ENCODE results near the gene ATP8A2.

The ATP8A2 gene

GRCh38 chr13:26034018-26034417 is 662.2 kb downstream of the ATP8A2 start:
- Histone ChIP-seq H3K27me3 (ENCODE audit: control insufficient read depth, insufficient read depth, low read length) (no peaks in the 10 kb centered on the region), H3K36me3 (ENCODE audit: control insufficient read depth, insufficient read depth, low read length) (no peaks in the 10 kb centered on the region), H3K4me1 (ENCODE audit: control insufficient read depth, insufficient read depth, low read length) (no peaks in the 10 kb centered on the region), H3K4me3 (ENCODE audit: low read depth, low read length) (no peak overlapping the region), H3K27ac (ENCODE audit: low read depth, low read length) (no peak overlapping the region), H3K9ac (ENCODE audit: low read depth, low read length) (no peak overlapping the region), H3K9me3 (ENCODE audit: control insufficient read depth, insufficient read depth, low read length) (no peaks in the 10 kb centered on the region)

GRCh38 chr13:26036383-26036782 is 664.6 kb downstream of the ATP8A2 start:
- H3K4me1 ChIP-seq (ENCODE audit: control insufficient read depth, insufficient read depth, low read length) = no peaks in the 10 kb centered on the region
- no peak overlapping the region for H3K9ac ChIP-seq (ENCODE audit: low read depth, low read length)
- H3K36me3 ChIP-seq (ENCODE audit: control insufficient read depth, insufficient read depth, low read length) = no peaks in the 10 kb centered on the region
- H3K9me3 ChIP-seq (ENCODE audit: control insufficient read depth, insufficient read depth, low read length) = no peaks in the 10 kb centered on the region
- H3K27me3 ChIP-seq (ENCODE audit: control insufficient read depth, insufficient read depth, low read length) = no peaks in the 10 kb centered on the region
- no peak overlapping the region for H3K27ac ChIP-seq (ENCODE audit: low read depth, low read length)
- no peak overlapping the region for H3K4me3 ChIP-seq (ENCODE audit: low read depth, low read length)

GRCh38 chr13:26037302-26037701 is 665.5 kb downstream of the ATP8A2 start:
- H3K27me3 ChIP-seq (ENCODE audit: control insufficient read depth, insufficient read depth, low read length) = no peaks in the 10 kb centered on the region
- no peak overlapping the region for H3K9ac ChIP-seq (ENCODE audit: low read depth, low read length)
- no peaks in the 10 kb centered on the region for H3K9me3 ChIP-seq (ENCODE audit: control insufficient read depth, insufficient read depth, low read length)
- H3K27ac ChIP-seq (ENCODE audit: low read depth, low read length) = no peak overlapping the region
- no peak overlapping the region for H3K4me3 ChIP-seq (ENCODE audit: low read depth, low read length)
- H3K36me3 ChIP-seq (ENCODE audit: control insufficient read depth, insufficient read depth, low read length) = no peaks in the 10 kb centered on the region
- no peaks in the 10 kb centered on the region for H3K4me1 ChIP-seq (ENCODE audit: control insufficient read depth, insufficient read depth, low read length)

- no peak overlapping the region for H3K27ac ChIP-seq (ENCODE audit: low read depth, low read length)
- H3K27me3 ChIP-seq (ENCODE audit: control insufficient read depth, insufficient read depth, low read length) = no peaks in the 10 kb centered on the region
- no peak overlapping the region for H3K4me3 ChIP-seq (ENCODE audit: low read depth, low read length)
- no peaks in the 10 kb centered on the region for H3K4me1 ChIP-seq (ENCODE audit: control insufficient read depth, insufficient read depth, low read length)
- no peak overlapping the region for H3K9ac ChIP-seq (ENCODE audit: low read depth, low read length)
- no peaks in the 10 kb centered on the region for H3K36me3 ChIP-seq (ENCODE audit: control insufficient read depth, insufficient read depth, low read length)
- no peaks in the 10 kb centered on the region for H3K9me3 ChIP-seq (ENCODE audit: control insufficient read depth, insufficient read depth, low read length)
These were observed 667.2 kb downstream of the ATP8A2 start for GRCh38 chr13:26038931-26039475.

- no peak overlapping the region for H3K4me3 ChIP-seq (ENCODE audit: low read depth, low read length)
- no peaks in the 10 kb centered on the region for H3K4me1 ChIP-seq (ENCODE audit: control insufficient read depth, insufficient read depth, low read length)
- H3K27me3 ChIP-seq (ENCODE audit: control insufficient read depth, insufficient read depth, low read length) = no peaks in the 10 kb centered on the region
- peaks cover 12% of the 10 kb centered on the region for H3K36me3 ChIP-seq (ENCODE audit: control insufficient read depth, insufficient read depth, low read length)
- H3K27ac ChIP-seq (ENCODE audit: low read depth, low read length) = no peak overlapping the region
- no peaks in the 10 kb centered on the region for H3K9me3 ChIP-seq (ENCODE audit: control insufficient read depth, insufficient read depth, low read length)
- H3K9ac ChIP-seq (ENCODE audit: low read depth, low read length) = no peak overlapping the region
These were observed 669.7 kb downstream of the ATP8A2 start for GRCh38 chr13:26041444-26041843.

- Histone ChIP-seq H3K27me3 (ENCODE audit: control insufficient read depth, insufficient read depth, low read length) (no peaks in the 10 kb centered on the region), H3K27ac (ENCODE audit: low read depth, low read length) (no peak overlapping the region), H3K4me1 (ENCODE audit: control insufficient read depth, insufficient read depth, low read length) (no peaks in the 10 kb centered on the region), H3K36me3 (ENCODE audit: control insufficient read depth, insufficient read depth, low read length) (peaks cover 18% of the 10 kb centered on the region), H3K4me3 (ENCODE audit: low read depth, low read length) (no peak overlapping the region), H3K9ac (ENCODE audit: low read depth, low read length) (no peak overlapping the region), H3K9me3 (ENCODE audit: control insufficient read depth, insufficient read depth, low read length) (no peaks in the 10 kb centered on the region)
These were observed 671.0 kb downstream of the ATP8A2 start for GRCh38 chr13:26042785-26043184.

GRCh38 chr13:26045142-26045541 is 673.4 kb downstream of the ATP8A2 start:
- Histone ChIP-seq H3K36me3 (ENCODE audit: control insufficient read depth, insufficient read depth, low read length) (peaks cover 18% of the 10 kb centered on the region), H3K9me3 (ENCODE audit: control insufficient read depth, insufficient read depth, low read length) (no peaks in the 10 kb centered on the region), H3K9ac (ENCODE audit: low read depth, low read length) (no peak overlapping the region), H3K27me3 (ENCODE audit: control insufficient read depth, insufficient read depth, low read length) (peaks cover 20% of the 10 kb centered on the region), H3K4me1 (ENCODE audit: control insufficient read depth, insufficient read depth, low read length) (peaks cover 7% of the 10 kb centered on the region), H3K27ac (ENCODE audit: low read depth, low read length) (no peak overlapping the region), H3K4me3 (ENCODE audit: low read depth, low read length) (no peak overlapping the region)

- H3K36me3 ChIP-seq (ENCODE audit: control insufficient read depth, insufficient read depth, low read length) = peaks cover 18% of the 10 kb centered on the region
- no peak overlapping the region for H3K9ac ChIP-seq (ENCODE audit: low read depth, low read length)
These were observed 674.9 kb downstream of the ATP8A2 start for GRCh38 chr13:26046639-26047038.

GRCh38 chr13:26047040-26047439 is 675.3 kb downstream of the ATP8A2 start:
- Histone ChIP-seq H3K27ac (ENCODE audit: low read depth, low read length) (no peak overlapping the region), H3K36me3 (ENCODE audit: control insufficient read depth, insufficient read depth, low read length) (peaks cover 18% of the 10 kb centered on the region), H3K9ac (ENCODE audit: low read depth, low read length) (no peak overlapping the region), H3K27me3 (ENCODE audit: control insufficient read depth, insufficient read depth, low read length) (peaks cover 34% of the 10 kb centered on the region), H3K4me3 (ENCODE audit: low read depth, low read length) (no peak overlapping the region), H3K4me1 (ENCODE audit: control insufficient read depth, insufficient read depth, low read length) (peaks cover 7% of the 10 kb centered on the region), H3K9me3 (ENCODE audit: control insufficient read depth, insufficient read depth, low read length) (no peaks in the 10 kb centered on the region)

More at GRCh38 chr13:26046639-26047038, 674.9 kb downstream of the ATP8A2 start:
- no peak overlapping the region for H3K4me3 ChIP-seq (ENCODE audit: low read depth, low read length)
- H3K27ac ChIP-seq (ENCODE audit: low read depth, low read length) = no peak overlapping the region
- H3K27me3 ChIP-seq (ENCODE audit: control insufficient read depth, insufficient read depth, low read length) = peaks cover 34% of the 10 kb centered on the region
- peaks cover 7% of the 10 kb centered on the region for H3K4me1 ChIP-seq (ENCODE audit: control insufficient read depth, insufficient read depth, low read length)
- no peaks in the 10 kb centered on the region for H3K9me3 ChIP-seq (ENCODE audit: control insufficient read depth, insufficient read depth, low read length)

- Histone ChIP-seq H3K4me1 (ENCODE audit: control insufficient read depth, insufficient read depth, low read length) (peaks cover 7% of the 10 kb centered on the region), H3K27ac (ENCODE audit: low read depth, low read length) (no peak overlapping the region), H3K9ac (ENCODE audit: low read depth, low read length) (no peak overlapping the region), H3K27me3 (ENCODE audit: control insufficient read depth, insufficient read depth, low read length) (peaks cover 50% of the 10 kb centered on the region), H3K4me3 (ENCODE audit: low read depth, low read length) (peak overlapping the region; percentile 68), H3K36me3 (ENCODE audit: control insufficient read depth, insufficient read depth, low read length) (peaks cover 18% of the 10 kb centered on the region), H3K9me3 (ENCODE audit: control insufficient read depth, insufficient read depth, low read length) (no peaks in the 10 kb centered on the region)
These were observed 677.0 kb downstream of the ATP8A2 start for GRCh38 chr13:26048741-26049140.

- H3K9me3 ChIP-seq (ENCODE audit: control insufficient read depth, insufficient read depth, low read length) = no peaks in the 10 kb centered on the region
- H3K27ac ChIP-seq (ENCODE audit: low read depth, low read length) = no peak overlapping the region
- peaks cover 50% of the 10 kb centered on the region for H3K27me3 ChIP-seq (ENCODE audit: control insufficient read depth, insufficient read depth, low read length)
- H3K36me3 ChIP-seq (ENCODE audit: control insufficient read depth, insufficient read depth, low read length) = peaks cover 10% of the 10 kb centered on the region
- peak overlapping the region; percentile 68 for H3K4me3 ChIP-seq (ENCODE audit: low read depth, low read length)
- H3K4me1 ChIP-seq (ENCODE audit: control insufficient read depth, insufficient read depth, low read length) = peaks cover 7% of the 10 kb centered on the region
- peak overlapping the region; percentile 17; the same call in 1 of the 2 replicates for H3K9ac ChIP-seq (ENCODE audit: low read depth, low read length)
These were observed 678.9 kb downstream of the ATP8A2 start for GRCh38 chr13:26050568-26051230.
